Panc1 (cell line): ENCODE measurements around the gene CMTM8.

Experiments used
- CTCF ChIP-seq: fragments of 450-650 bp; IDR thresholded peaks from 2 replicates; pipeline ENCODE4 v1.5.1; 2017; ENCODE audit warnings: mild to moderate bottlenecking
- POLR2AphosphoS5 ChIP-seq: IDR thresholded peaks from 2 replicates; pipeline ENCODE4 v1.6.1; 2012; ENCODE audit warnings: mild to moderate bottlenecking, low read depth, low read length, moderate library complexity

- no peak for TF ChIP-seq CTCF
- no peak for TF ChIP-seq POLR2AphosphoS5
These were observed 66.9 kb downstream of the CMTM8 start for GRCh38 chr3:32305361-32305876.
